LoVo (cell line): ENCODE measurements around the gene OR2T8.

Experiments
- DNase-seq: peaks from one replicate; pipeline ENCODE4 v3.0.0-alpha.2; 2016; ENCODE audit warnings: low spot score

OR2T8 gene

DNA sequence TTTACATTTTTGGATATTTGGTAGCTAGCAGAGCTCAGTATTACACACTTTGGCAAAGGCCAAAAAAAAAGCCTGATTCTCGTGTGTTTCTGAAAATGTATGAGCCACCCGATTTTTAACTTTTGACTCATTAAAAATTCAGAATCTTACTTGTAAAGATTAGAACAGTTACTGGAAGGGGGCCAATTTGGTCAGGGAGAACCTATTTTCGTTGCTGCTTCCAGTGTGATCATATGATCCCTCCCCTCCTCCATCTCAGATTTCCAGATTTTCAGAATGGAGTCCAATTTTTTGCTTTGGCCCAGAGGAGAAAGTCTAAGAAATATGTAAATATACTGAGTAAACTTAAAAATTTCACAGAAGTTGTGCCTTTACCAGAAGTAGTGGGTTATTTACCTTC, 41.7 kb downstream of the OR2T8 start:
- no peak for DNase-seq

DNA sequence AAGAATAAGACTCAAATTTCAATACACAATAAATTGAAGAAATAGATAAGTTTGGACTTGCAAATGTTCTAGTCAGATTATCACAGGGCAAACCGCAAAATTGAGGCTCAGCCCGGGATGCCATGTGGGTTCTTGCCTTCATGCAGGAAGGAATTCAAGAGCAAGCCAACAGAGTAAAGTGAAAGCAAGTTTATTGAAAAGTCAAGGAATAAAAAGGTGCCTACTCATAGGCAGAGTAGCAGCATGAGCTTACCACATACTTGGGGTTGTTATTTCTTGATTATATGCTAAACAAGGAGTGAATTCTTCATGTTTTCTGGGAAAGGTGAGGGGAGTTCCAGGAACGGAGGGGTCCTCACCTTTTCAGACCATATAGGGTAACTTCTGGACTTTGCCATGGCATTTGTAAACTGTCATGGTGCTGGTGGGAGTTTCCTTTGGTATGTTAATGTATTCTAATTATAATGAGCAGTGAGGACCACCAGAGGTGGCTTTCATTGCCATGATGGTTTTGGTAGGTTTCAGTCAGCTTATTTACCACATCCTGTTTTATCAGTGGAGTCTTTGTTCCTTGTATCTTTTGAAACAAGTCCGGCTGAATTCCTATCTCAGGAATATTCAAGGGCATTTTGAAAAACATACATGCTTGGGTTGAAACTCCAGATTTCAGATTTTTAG, 43.0 kb downstream of the OR2T8 start:
- no peak for DNase-seq

DNA sequence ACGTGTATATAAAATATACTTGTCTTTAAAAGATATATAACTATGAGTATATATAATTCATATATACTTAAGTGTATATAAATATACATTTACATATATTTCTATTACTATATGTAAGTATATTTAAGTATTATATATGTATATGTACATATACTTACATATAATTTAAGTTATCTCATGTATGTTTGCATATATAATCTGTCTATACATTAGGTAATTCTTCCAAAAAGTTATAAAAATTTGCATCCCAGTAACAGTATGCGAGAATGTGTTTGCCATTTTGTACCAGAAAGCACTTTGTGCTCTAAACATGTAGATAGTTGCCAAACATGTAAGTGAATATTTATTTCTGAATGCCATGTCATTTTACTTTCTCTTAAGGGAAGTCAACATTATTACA, 44.9 kb downstream of the OR2T8 start, which contains the start of gene OR2AK2:
Gene OR2AK2 (plus strand): TSS at position 301 of the 400 bp plus-strand sequence. CDS start 144 bp downstream, outside the sequence.
- no peak for DNase-seq

DNA sequence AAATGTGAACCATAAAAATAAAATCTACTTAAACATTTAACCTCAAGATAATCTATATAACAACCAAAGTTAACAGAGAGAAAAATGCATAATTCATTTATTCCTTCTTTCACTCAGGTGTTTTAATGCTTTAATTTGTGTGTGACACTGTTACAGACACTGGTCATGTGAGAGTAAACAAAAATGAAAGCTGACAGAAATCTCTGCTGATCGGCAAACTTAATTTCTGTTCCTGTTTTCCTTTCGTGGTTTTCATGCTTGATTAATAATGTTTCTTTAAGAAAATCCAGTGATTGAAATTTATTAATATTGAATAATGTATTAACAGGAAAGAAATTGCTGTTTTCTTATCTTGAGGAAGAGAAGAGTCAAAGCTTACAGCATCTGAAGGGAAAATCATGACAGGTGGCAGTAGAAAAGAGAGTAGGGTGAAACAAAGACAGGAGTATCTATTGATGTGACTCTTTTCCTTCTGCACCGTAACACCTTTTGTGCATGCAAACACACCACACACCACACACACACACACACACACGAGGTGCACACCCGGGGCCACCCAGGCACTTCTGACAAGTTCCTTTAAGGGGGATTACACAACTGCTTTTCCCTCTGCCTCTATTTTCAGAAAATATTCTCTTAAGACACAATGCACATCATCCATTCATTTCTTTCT, 46.6 kb downstream of the OR2T8 start:
- DNase-seq: no peak
